ENCODE data around the gene BRD2.
"Not testable (repeated sequence)": the region's sequence is repeated elsewhere in the genome, so short reads cannot be mapped to it uniquely, and the experiment has no call there.

Gene BRD2

GRCh38 chr6:32935551-32936238 is 32.7 kb upstream of the BRD2 start:
- no peak overlapping the region for H3K4me3 ChIP-seq (replicated peaks in 1 of 2; ENCODE audit: low read depth in 2 of 2, low read length in 2 of 2)
- no peak for TF ChIP-seq CTCF (IDR thresholded peaks at IDR 0.05; ENCODE audit: low read depth, low read length)
- no peak for DNase-seq (ENCODE audit: low read depth in 2 of 2)

DNA sequence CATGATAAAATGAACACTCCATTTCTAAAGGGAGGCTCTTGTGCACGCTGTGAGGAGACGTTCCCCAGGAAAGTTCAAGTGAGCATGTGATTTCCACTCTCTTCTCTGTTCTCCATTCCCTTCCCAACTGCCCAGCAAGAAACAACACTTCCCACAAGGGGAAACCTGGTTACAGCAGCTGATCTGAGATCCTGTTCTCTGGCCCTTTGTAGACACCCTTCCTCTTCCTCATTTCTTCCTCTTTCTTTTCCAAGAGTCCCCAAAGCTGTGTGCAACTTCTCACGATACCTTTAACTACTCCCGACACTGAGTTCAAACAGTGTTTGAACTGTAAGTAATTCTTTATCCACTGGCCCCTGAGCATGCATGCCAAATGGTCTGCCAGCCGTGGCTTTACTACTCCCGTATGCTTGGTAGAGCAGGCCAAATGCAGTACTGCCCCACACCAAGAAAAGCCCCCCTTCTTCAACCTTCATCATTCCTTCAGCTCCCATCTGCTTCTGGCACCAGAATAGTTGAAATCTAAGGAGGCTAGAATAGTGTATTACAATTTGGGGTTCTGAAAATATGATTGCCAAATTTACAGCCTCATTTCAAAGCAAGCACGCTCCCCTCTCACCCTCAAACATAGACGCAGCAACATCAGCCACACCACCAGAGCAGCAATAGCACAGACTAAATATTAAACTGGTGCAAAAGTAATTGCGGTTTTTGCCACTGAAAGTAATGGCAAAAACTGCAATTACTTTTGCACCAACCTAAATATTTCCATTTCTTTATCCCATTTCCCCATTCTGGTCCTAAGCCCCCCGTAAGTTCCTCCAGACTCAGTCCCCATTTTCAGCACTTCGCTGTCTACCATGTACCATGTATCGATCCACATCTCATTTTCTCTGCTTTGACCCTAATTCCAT is 31.9 kb upstream of the BRD2 start:
- no peak for TF ChIP-seq CTCF (IDR thresholded peaks at IDR 0.05; ENCODE audit: low read depth, low read length)
- no peak for DNase-seq (ENCODE audit: low read depth in 2 of 2)
- no peak overlapping the region for H3K4me3 ChIP-seq (replicated peaks in 1 of 2; ENCODE audit: low read depth in 2 of 2, low read length in 2 of 2)

GRCh38 chr6:32937230-32937633 is 31.2 kb upstream of the BRD2 start:
- no peak for DNase-seq (ENCODE audit: low read depth in 2 of 2)
- H3K4me3 ChIP-seq (replicated peaks in 1 of 2; ENCODE audit: low read depth in 2 of 2, low read length in 2 of 2) = no peak overlapping the region
- TF ChIP-seq CTCF (IDR thresholded peaks at IDR 0.05; ENCODE audit: low read depth, low read length) = no peak

DNA sequence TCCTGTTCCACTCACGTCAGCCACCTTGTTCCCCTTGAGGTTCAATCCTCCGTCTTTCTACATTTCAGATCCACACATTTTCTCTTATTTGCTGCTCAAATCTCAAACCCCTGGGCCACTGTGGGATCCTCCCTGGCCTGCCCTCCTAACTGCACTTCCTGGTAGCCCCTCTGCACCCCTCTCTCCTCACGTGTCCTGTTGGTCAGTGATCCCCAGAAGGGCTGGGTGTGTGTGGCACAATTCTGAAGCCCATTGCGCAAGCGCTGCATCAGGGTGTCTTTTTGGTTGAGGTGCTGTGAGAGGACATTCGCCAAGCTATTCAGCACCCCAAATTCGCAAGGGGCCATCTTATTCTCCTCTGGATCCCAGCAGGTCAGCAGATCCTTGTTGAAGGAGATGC is 29.9 kb upstream of the BRD2 start:
- no peak for DNase-seq (ENCODE audit: low read depth in 2 of 2)
- no peak for TF ChIP-seq CTCF (IDR thresholded peaks at IDR 0.05; ENCODE audit: low read depth, low read length)
- H3K4me3 ChIP-seq (replicated peaks in 1 of 2; ENCODE audit: low read depth in 2 of 2, low read length in 2 of 2) = no peak overlapping the region

DNA sequence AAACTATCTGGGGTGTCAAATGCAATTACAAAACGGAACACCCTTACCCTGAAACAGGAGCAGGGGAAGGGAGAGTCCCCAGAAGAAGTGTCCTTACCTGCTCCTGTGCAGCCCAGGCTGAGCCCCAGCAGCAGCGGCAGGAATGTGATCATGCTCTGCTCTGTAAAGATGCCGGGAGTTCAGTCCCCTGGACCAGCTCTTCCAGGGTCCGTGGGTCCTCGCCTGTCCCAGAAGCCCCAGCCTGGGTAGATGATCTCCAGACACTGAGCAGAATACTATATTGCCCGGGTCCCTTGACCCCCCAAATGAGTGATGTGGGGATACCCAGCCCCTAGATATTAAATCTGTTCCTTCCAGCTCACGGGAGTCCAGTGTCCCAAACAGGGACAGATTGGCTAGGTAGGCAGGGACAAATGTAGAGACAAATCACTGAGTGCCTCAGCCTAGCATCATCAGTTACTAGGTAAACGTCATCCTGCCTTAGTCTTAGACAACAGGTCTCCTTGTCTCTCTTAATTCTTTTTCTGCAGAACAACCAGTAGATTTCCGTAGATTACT is 27.7 kb upstream of the BRD2 start, which contains the start of gene HLA-DMB:
Gene HLA-DMB, minus strand, starts transcription at position 373 of the 558 bp plus-strand sequence. Its CDS starts 221 bp downstream, at position 152.
- H3K4me3 ChIP-seq (replicated peaks in 1 of 2; ENCODE audit: low read depth in 2 of 2, low read length in 2 of 2) = no peak within 1 kb of the TSS
- no peak for TF ChIP-seq CTCF (IDR thresholded peaks at IDR 0.05; ENCODE audit: low read depth, low read length)
- peak; percentile 68 to 77 for DNase-seq (ENCODE audit: low read depth in 2 of 2)

DNA sequence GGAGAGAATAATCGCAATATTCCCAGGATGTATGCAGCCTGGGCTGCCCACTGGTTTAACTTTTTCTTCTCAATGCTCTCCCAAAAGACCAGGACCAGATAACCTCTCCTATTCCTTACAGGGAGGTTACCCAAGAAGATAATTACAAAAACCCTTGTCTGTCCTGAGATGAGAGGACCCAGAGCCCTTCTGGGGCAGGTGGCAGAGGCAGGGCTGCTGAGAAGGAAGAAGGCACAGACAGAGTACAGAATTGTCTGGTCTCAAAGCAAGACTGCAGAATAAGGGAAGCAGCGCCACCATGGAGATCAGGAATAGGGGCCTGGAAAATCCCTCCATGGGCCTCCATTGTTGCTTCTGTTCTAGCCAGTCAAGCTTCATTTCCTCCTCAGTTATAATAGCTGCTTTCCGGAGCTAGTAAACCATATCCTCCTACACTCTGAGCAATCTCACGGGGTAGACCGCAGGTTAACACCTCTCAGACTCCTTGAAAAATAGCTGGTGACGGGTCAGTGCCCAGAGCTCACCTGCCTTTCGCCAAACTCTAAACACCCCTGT is 27.1 kb upstream of the BRD2 start:
- no peak overlapping the region for H3K4me3 ChIP-seq (replicated peaks in 1 of 2; ENCODE audit: low read depth in 2 of 2, low read length in 2 of 2)
- DNase-seq (ENCODE audit: low read depth in 2 of 2) = no peak
- no peak for TF ChIP-seq CTCF (IDR thresholded peaks at IDR 0.05; ENCODE audit: low read depth, low read length)

- not testable (repeated sequence) for H3K4me3 ChIP-seq (replicated peaks in 1 of 2; ENCODE audit: low read depth in 2 of 2, low read length in 2 of 2)
These were observed 25.8 kb upstream of the BRD2 start for GRCh38 chr6:32942555-32943123.

More at GRCh38 chr6:32942555-32943123, 25.8 kb upstream of the BRD2 start:
- DNase-seq (ENCODE audit: low read depth in 2 of 2) = not testable (repeated sequence)
